T-helper 17 cell (primary cell): ENCODE measurements around the gene WDFY3. TPM values are rescaled to one million over a fixed set of nuclear protein-coding genes. Genes with fewer than 3 reads are reported as not detected.
"Not testable (repeated sequence)": the region's sequence is repeated elsewhere in the genome, so short reads cannot be mapped to it uniquely, and the experiment has no call there.

ENCODE experiments used
- ATAC-seq: fragments of 150-1000 bp; cut with Tn5 transposase; 2 replicates; pipeline ENCODE4 v1.10.0; 2021; ENCODE audit warnings: mild to moderate bottlenecking, moderate library complexity
- DNase-seq, 3 donors: peaks; one replicate each; pipeline versions ENCODE4 v3.0.0 to v3.0.0-alpha.2; 2020 to 2021
- H3K9me3 ChIP-seq: one replicate; pipeline ENCODE4 v1.7.0; 2013; ENCODE audit warnings: low read length, mild to moderate bottlenecking; ENCODE audit not compliant: control insufficient read depth, poor library complexity, severe bottlenecking
- H3K27ac Mint-ChIP-seq: one replicate; pipeline ENCODE4 v1.8.0; 2022; ENCODE audit warnings: mild to moderate bottlenecking, moderate library complexity, mixed read lengths
- H3K27me3 Mint-ChIP-seq: one replicate; pipeline ENCODE4 v1.8.0; 2022; ENCODE audit warnings: mixed read lengths
- H3K36me3 Mint-ChIP-seq: one replicate; pipeline ENCODE4 v1.8.0; 2022; ENCODE audit warnings: low read depth, mixed read lengths
- H3K4me1 Mint-ChIP-seq: one replicate; pipeline ENCODE4 v1.8.0; 2022; ENCODE audit warnings: mild to moderate bottlenecking, mixed read lengths
- H3K4me3 Mint-ChIP-seq: one replicate; pipeline ENCODE4 v1.8.0; 2022; ENCODE audit warnings: mild to moderate bottlenecking, moderate library complexity, mixed read lengths
- total RNA-seq, 4 donors: library from RNA in 2 of 4; stranded (reverse) in 2 of 4; gene quantifications; one replicate each; pipeline ENCODE4 v1.2.3 and lab custom pipeline; 2022 to 2026

WDFY3 gene
- total RNA-seq, 2 donors from 2014 or later = 2.4 to 2.6 TPM

DNA sequence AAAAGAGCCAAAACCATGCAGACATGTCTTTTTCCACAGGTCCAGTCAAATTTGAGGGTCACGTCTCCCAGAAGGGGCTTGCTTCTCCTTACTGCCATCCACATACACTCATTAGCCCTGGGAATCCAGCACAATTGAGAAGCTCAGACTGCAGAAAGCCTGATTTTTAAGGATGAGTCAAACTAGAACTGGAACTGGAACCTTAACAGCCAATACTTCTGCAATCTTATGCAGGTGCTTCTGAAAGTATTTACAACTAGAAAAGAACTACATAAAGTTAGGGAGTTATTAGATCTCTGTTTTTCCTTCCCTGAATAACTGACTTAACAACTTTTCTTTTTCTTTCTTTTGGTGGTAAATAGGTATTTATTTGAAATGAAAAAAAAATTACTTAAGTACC, 297.3 kb downstream of the WDFY3 start:
- no peak for ATAC-seq
- H3K27me3 Mint-ChIP-seq = no peaks in the 10 kb centered on the region
- no peaks in the 10 kb centered on the region for H3K9me3 ChIP-seq
- no peaks in the 10 kb centered on the region for H3K4me1 Mint-ChIP-seq
- no peak overlapping the region for H3K4me3 Mint-ChIP-seq
- no peaks in the 10 kb centered on the region for H3K36me3 Mint-ChIP-seq
- no peak overlapping the region for H3K27ac Mint-ChIP-seq
- DNase-seq = no peak

- Mint-ChIP-seq H3K27ac (no peak overlapping the region), H3K4me1 (no peaks in the 10 kb centered on the region), H3K36me3 (no peaks in the 10 kb centered on the region), H3K4me3 (no peak overlapping the region), H3K27me3 (no peaks in the 10 kb centered on the region)
- DNase-seq (no peak), ATAC-seq (no peak)
- no peaks in the 10 kb centered on the region for H3K9me3 ChIP-seq
Observed at GRCh38 chr4:84666439-84666838, 300.1 kb downstream of the WDFY3 start.

GRCh38 chr4:84664767-84665166, 301.7 kb downstream of the WDFY3 start:
- not testable (repeated sequence) for H3K9me3 ChIP-seq, H3K4me1 Mint-ChIP-seq, H3K27ac Mint-ChIP-seq, ATAC-seq, H3K27me3 Mint-ChIP-seq, H3K36me3 Mint-ChIP-seq, H3K4me3 Mint-ChIP-seq, DNase-seq

DNA sequence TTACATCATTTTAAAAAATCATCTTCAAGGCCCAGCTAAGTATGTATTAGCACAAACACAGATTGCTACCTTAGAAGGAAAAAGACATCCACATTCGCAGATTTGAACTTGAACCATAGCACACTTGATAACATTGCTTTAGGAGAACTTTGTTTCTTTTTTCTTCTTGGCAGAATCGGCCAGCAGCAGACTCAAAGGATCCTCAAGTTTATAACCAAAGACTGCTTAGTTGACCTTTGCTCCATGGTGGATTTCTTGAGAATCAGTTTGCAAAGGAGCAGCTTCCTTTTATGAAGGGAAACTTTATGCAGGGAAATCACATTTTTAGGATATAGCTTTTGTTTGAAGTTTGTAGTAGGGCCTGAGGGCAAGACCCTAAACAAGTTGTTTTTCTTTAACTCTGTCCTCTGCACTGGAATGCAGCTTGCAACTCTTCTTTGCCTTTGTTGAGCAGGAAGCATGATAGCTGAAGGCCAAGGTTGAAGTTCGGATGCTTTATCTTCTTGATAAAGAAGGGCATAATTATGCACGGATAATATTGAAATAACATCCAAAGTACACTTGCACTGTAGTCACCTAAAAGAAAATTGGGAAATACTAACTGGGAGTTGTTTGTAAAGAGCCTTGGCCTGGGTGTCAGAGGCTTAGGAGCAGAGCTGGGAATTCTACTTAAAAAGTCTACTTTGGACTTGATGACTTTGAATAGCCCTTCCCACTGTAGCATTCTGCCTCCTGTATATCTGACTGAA, 305.1 kb downstream of the WDFY3 start:
- H3K4me3 Mint-ChIP-seq = no peak overlapping the region
- H3K9me3 ChIP-seq = no peaks in the 10 kb centered on the region
- ATAC-seq (no peak), DNase-seq (no peak)
- no peaks in the 10 kb centered on the region for H3K27me3 Mint-ChIP-seq
- no peaks in the 10 kb centered on the region for H3K36me3 Mint-ChIP-seq
- no peak overlapping the region for H3K27ac Mint-ChIP-seq
- no peaks in the 10 kb centered on the region for H3K4me1 Mint-ChIP-seq

DNA sequence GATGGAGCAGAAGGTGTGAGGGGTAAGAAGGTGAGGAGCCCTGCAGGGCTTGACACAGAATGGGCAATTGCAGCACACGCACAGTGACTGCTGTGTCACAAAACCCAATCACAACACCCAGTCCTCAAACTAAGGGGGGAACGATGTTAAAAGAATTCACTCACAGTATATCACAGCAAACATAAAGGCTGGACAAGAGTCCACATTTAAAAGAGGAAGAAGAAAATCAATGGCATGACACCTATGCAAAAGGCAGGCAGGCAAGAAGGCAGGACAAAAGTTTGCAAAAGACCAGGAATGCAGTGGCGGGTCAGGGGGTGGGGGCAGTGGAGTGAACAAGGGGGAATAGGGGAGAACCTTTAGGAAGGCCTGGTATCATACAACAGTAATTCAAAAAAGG, 305.9 kb downstream of the WDFY3 start:
- Mint-ChIP-seq H3K4me1 (no peaks in the 10 kb centered on the region), H3K36me3 (no peaks in the 10 kb centered on the region), H3K27me3 (no peaks in the 10 kb centered on the region), H3K27ac (no peak overlapping the region), H3K4me3 (no peak overlapping the region)
- H3K9me3 ChIP-seq = no peaks in the 10 kb centered on the region
- no peak for ATAC-seq
- no peak for DNase-seq

GRCh38 chr4:84652478-84652877, 314.0 kb downstream of the WDFY3 start:
- no peaks in the 10 kb centered on the region for H3K4me1 Mint-ChIP-seq
- ATAC-seq (no peak), DNase-seq (no peak)
- H3K27me3 Mint-ChIP-seq = peaks cover 10% of the 10 kb centered on the region
- peaks cover 3% of the 10 kb centered on the region for H3K36me3 Mint-ChIP-seq
- H3K4me3 Mint-ChIP-seq = no peak overlapping the region
- no peak overlapping the region for H3K27ac Mint-ChIP-seq
- H3K9me3 ChIP-seq = no peaks in the 10 kb centered on the region

DNA sequence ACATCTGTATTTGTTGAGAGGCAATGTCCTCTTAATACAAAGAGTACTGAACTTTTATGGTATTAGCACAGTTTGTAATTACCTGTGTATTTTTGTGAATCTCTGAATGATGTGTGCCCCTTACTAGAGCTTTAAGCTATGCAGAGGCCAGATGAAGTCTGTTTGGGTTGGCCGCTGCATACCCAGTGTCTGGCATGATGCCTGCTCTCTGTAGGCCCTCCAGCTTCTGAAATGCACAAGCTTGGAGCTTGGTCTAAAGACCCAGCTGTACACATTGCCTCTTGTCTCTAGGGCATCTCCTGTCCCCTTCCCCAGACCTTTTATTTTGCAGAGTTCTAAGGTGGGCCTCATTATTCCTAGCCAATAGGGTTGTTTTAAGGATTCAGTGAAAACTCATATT, 315.0 kb downstream of the WDFY3 start:
- no peak for DNase-seq
- H3K4me1 Mint-ChIP-seq = no peaks in the 10 kb centered on the region
- peaks cover 3% of the 10 kb centered on the region for H3K36me3 Mint-ChIP-seq
- no peak overlapping the region for H3K27ac Mint-ChIP-seq
- no peak for ATAC-seq
- no peaks in the 10 kb centered on the region for H3K9me3 ChIP-seq
- no peak overlapping the region for H3K4me3 Mint-ChIP-seq
- peaks cover 10% of the 10 kb centered on the region for H3K27me3 Mint-ChIP-seq

DNA sequence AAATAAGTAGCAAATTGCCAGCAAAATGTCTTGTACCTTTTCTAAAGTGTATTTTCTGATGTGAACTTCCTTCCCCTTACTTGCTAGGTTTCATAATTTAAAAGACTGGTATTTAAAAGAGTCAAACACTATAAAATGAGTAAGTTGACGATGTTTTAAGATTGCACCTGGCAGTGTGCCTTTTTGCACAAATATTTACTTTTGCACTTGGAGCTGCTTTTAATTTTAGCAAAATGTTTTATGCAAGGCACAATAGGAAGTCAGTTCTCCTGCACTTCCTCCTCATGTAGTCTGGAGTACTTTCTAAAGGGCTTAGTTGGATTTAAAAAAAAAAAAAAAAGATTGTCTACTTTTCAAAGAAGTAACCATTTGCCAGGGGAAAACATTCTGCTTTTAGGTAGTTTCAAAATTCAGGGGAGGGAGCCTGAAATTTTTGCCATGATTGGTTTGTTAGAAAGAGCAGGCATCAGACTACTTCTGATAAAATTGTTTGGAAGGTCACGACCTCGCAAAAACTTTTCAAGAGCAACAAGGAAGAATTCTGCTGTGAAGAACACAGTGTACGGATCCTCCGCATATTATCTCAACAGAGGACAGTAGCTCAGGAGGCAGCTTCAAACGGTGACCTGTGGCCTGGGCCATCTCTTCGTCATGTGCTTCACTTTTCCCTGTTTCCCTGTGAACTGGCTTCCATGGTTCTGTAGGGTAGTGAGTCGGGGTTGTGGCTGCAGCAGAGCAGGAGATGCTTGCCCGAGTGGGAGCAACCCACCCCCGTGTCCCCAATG, 317.4 kb downstream of the WDFY3 start:
- ATAC-seq (no peak), DNase-seq (no peak)
- Mint-ChIP-seq H3K4me3 (no peak overlapping the region), H3K27me3 (no peaks in the 10 kb centered on the region), H3K4me1 (no peaks in the 10 kb centered on the region), H3K27ac (no peak overlapping the region), H3K36me3 (peaks cover 3% of the 10 kb centered on the region)
- H3K9me3 ChIP-seq = no peaks in the 10 kb centered on the region

DNA sequence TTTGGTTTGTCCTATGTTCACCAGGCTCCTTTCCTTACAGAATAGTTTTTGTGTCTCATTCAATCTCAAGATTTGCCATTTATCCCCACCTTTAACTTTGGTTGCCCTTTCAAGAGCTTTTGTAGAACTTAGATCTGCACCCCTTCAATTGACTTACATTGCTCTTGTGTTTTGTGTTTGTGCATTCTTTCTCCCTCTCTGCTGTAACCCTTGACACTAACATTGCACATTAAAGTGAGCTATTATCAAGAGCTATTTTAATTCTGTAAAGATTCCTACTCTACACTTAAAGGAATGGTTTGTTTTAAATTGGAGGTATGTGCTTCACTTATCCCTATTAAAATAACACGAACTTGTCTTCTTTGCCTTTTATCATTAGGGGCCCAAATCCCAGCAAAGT, 318.3 kb downstream of the WDFY3 start:
- DNase-seq = no peak
- no peak overlapping the region for H3K4me3 Mint-ChIP-seq
- no peaks in the 10 kb centered on the region for H3K27me3 Mint-ChIP-seq
- ATAC-seq = no peak
- H3K4me1 Mint-ChIP-seq = no peaks in the 10 kb centered on the region
- no peaks in the 10 kb centered on the region for H3K9me3 ChIP-seq
- no peak overlapping the region for H3K27ac Mint-ChIP-seq
- peaks cover 3% of the 10 kb centered on the region for H3K36me3 Mint-ChIP-seq

DNA sequence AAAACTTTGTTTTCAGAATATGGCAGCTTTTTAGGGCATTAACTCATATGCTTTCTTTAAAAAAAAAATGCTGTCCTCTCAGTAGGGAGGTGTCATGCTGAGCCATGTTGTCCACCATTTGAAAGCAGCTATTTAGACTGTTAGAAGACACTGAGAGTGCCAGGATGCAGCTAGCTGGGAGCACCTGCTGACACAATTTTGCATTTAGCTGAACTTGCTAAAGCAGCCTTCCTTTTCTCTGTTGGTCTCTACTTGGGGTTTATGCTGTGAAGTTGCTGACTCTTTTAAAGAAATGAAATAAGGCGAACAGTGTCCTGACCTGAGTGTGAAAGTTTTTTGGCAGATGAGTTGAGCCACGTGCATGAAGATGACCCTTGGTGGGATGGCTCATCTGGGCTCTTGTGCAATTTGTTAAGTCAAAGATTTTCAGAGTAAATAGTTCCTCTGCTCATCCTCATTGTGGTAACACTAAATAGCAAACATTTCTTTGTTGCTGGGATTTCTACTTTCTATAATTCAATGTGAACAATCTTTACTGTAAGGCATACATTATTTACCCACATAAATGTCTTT, 319.1 kb downstream of the WDFY3 start:
- H3K9me3 ChIP-seq = no peaks in the 10 kb centered on the region
- Mint-ChIP-seq H3K27me3 (no peaks in the 10 kb centered on the region), H3K4me1 (no peaks in the 10 kb centered on the region), H3K27ac (no peak overlapping the region), H3K36me3 (peaks cover 3% of the 10 kb centered on the region), H3K4me3 (no peak overlapping the region)
- no peak for ATAC-seq
- DNase-seq = no peak

- Mint-ChIP-seq H3K4me1 (no peaks in the 10 kb centered on the region), H3K4me3 (no peak overlapping the region), H3K27me3 (no peaks in the 10 kb centered on the region), H3K36me3 (peaks cover 3% of the 10 kb centered on the region), H3K27ac (no peak overlapping the region)
- ATAC-seq = no peak
- no peaks in the 10 kb centered on the region for H3K9me3 ChIP-seq
- no peak for DNase-seq
Observed at GRCh38 chr4:84644087-84644486, 322.4 kb downstream of the WDFY3 start.

DNA sequence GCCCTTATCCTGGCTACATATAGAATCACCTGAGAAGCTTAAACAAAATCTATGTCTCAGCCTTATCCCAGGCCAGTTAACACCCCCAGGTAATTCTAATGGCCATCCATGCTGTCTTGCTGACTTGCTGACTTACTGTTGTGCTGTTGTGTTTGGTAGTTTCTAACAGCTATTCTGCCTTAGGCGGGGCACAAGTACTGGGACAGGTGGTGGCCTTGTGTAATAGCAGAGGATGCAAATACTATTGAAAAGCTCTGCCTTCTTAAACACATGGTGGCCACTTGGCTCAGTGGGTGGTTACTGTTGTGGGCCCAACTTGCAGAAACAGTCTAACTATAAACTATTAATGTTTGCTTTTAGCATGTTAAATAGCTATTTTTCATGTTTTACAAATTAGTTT, 327.3 kb downstream of the WDFY3 start:
- H3K36me3 Mint-ChIP-seq = no peaks in the 10 kb centered on the region
- H3K27ac Mint-ChIP-seq = no peak overlapping the region

GRCh38 chr4:84638092-84638491, 328.4 kb downstream of the WDFY3 start:
- H3K4me3 Mint-ChIP-seq = no peak overlapping the region
- no peak for ATAC-seq
- DNase-seq = no peak
- no peaks in the 10 kb centered on the region for H3K36me3 Mint-ChIP-seq
- no peaks in the 10 kb centered on the region for H3K9me3 ChIP-seq
- H3K27ac Mint-ChIP-seq = no peak overlapping the region
- H3K27me3 Mint-ChIP-seq = no peaks in the 10 kb centered on the region
- H3K4me1 Mint-ChIP-seq = no peaks in the 10 kb centered on the region

More for the DNA sequence above, 327.3 kb downstream of the WDFY3 start:
- DNase-seq = no peak
- no peaks in the 10 kb centered on the region for H3K4me1 Mint-ChIP-seq
- ATAC-seq = no peak
- H3K9me3 ChIP-seq = no peaks in the 10 kb centered on the region
- no peak overlapping the region for H3K4me3 Mint-ChIP-seq
- H3K27me3 Mint-ChIP-seq = no peaks in the 10 kb centered on the region
